ENCODE measurements around the gene OBSCN.

DNA sequence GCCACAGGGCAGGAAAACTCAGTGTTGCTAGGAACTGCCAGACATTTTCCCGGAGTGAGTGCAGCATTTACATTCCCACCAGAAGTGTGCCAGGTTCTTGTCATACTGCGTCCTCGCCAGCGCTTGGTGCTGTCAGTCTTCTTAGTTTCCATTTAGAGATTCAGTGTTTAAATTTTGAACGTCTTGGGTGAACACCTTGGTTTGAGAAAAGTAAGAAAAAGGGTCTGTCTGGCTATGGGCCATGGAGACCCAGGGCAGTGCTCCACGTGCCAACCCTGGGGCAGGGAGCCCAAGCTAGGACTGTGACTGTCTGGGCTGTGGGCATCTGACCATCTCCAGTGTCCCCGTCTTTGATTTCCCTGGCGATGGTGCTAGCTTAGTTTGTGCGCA lies 26.2 kb upstream of the OBSCN start:
- TF ChIP-seq CTCF (IDR thresholded peaks at IDR 0.05) (no peak), ZFX (IDR thresholded peaks at IDR 0.05; ENCODE audit: borderline replicate concordance) (no peak)

All from 22Rv1 (cell line).